Esophagus muscularis mucosa (tissue), 4 donors: ENCODE results near the gene GCNT1. TPM values are rescaled to one million over a fixed set of nuclear protein-coding genes. Genes with fewer than 3 reads are reported as not detected.
"Not testable (repeated sequence)": the region's sequence is repeated elsewhere in the genome, so short reads cannot be mapped to it uniquely, and the experiment has no call there.

Source experiments
- DNase-seq: peaks from one replicate; pipeline ENCODE4 v3.0.0-alpha.2; 2017; ENCODE audit errors: extremely low spot score
- H3K27ac ChIP-seq, 4 donors: fragments of 200-600 bp; sonication (generic); replicated peaks in 1 of 4; 1 replicate in 3 of 4; 2 replicates in 1 of 4; pipeline ENCODE4 v1.5.1; 2016 to 2019; ENCODE audit warnings: mild to moderate bottlenecking in 1 of 4
- H3K27me3 ChIP-seq, 4 donors: fragments of 200-600 bp; sonication (generic); one replicate each; pipeline versions ENCODE4 v1.5.1 to v1.6.0; 2016 to 2019
- H3K36me3 ChIP-seq, 4 donors: fragments of 200-600 bp; sonication (generic); one replicate each; pipeline ENCODE4 v1.5.1; 2016 to 2019
- H3K4me1 ChIP-seq, 4 donors: fragments of 200-600 bp; sonication (generic); one replicate each; pipeline ENCODE4 v1.5.1; 2016 to 2019
- H3K4me3 ChIP-seq, 4 donors: fragments of 200-600 bp; sonication (generic); 1 replicate in 2 of 4; 2 replicates in 2 of 4; pipeline ENCODE4 v1.5.1; 2016 to 2019; ENCODE audit warnings: mild to moderate bottlenecking in 4 of 4, moderate library complexity in 1 of 4
- H3K9me3 ChIP-seq, 4 donors: fragments of 200-600 bp; sonication (generic); 1 replicate in 3 of 4; 2 replicates in 1 of 4; pipeline ENCODE4 v1.5.1; 2016 to 2019
- EP300 ChIP-seq: sonication (generic); formaldehyde crosslinking; IDR thresholded peaks from one replicate; pipeline ENCODE4 v1.6.1; 2017; ENCODE audit warnings: antibody characterized with exemption
- POLR2A ChIP-seq: fragments of 450-650 bp; IDR thresholded peaks from one replicate; pipeline ENCODE4 v1.6.1; 2017; ENCODE audit warnings: antibody characterized with exemption, moderate library complexity, mild to moderate bottlenecking, low read depth
- POLR2AphosphoS5 ChIP-seq, 2 donors: sonication (generic); formaldehyde crosslinking; IDR thresholded peaks; one replicate each; pipeline ENCODE4 v1.6.1; 2017; ENCODE audit warnings: antibody characterized with exemption in 2 of 2
- WGBS: methylation state at CpG from one replicate; pipeline ENCODE4 v1.1.5; 2018; 5-methylcytosine and 5-hydroxymethylcytosine counted together
- intact Hi-C: fragments of 100-400 bp; cut with DNase I; formaldehyde crosslinking; loops from one replicate; pipeline ENCODE4 v1.15.1; 2023
- total RNA-seq, 4 donors: library from RNA; depleted of rRNA; stranded (reverse); fragments of >200 nt; gene quantifications; one replicate each; pipeline versions ENCODE4 v1.1.0 to v1.2.1, GENCODE V29; 2016
- TF ChIP-seq, protein P1 (sequence below), 3 experiments: fragments of 200-600 bp in 2 of 3; fragments of 450-650 bp in 1 of 3; sonication (generic) in 2 of 3; IDR thresholded peaks; one replicate each; pipeline ENCODE4 v1.5.1; 2017 to 2019; ENCODE audit warnings: antibody characterized with exemption in 3 of 3, mild to moderate bottlenecking in 2 of 3, moderate library complexity in 1 of 3

The GCNT1 gene
- total RNA-seq, 4 donors from 2014 or later: 1.2 to 6.5 (median 3.3) TPM

DNA sequence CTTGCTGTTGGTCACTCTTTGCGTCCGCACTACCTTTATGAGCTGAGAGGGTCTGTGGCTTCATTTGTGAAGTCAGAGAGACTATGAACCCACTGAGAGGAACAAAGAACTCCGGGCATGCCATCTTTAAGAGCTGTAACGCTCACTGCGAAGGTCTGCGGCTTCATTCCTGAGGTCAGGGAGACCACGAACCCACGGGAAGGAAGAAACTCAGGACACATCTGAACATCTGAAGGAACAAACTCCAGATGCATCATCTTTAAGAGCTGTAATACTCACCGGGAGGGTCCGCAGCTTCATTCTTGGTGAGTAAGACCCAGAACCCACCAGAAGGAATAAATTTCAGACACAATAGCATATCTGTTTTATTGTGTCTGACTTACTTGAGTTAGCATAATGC lies 19.2 kb downstream of the GCNT1 start:
- 94% methylated on average over 10 of the region's 10 CpGs for WGBS
- intact Hi-C loops: no loop called here
- H3K9me3 ChIP-seq: no peaks in the 10 kb centered on the region
- no peak overlapping the region for H3K4me3 ChIP-seq
- no peaks in the 10 kb centered on the region for H3K27me3 ChIP-seq
- H3K36me3 ChIP-seq: no peaks in the 10 kb centered on the region
- no peak for DNase-seq
- H3K4me1 ChIP-seq: peaks cover 0 to 4% (median 0%) of the 10 kb centered on the region in 4 donors
- no peak for TF ChIP-seq POLR2A
- TF ChIP-seq EP300: no peak
- TF ChIP-seq POLR2AphosphoS5 (IDR thresholded peaks at IDR 0.05): no peak
- TF ChIP-seq, protein P1, sequence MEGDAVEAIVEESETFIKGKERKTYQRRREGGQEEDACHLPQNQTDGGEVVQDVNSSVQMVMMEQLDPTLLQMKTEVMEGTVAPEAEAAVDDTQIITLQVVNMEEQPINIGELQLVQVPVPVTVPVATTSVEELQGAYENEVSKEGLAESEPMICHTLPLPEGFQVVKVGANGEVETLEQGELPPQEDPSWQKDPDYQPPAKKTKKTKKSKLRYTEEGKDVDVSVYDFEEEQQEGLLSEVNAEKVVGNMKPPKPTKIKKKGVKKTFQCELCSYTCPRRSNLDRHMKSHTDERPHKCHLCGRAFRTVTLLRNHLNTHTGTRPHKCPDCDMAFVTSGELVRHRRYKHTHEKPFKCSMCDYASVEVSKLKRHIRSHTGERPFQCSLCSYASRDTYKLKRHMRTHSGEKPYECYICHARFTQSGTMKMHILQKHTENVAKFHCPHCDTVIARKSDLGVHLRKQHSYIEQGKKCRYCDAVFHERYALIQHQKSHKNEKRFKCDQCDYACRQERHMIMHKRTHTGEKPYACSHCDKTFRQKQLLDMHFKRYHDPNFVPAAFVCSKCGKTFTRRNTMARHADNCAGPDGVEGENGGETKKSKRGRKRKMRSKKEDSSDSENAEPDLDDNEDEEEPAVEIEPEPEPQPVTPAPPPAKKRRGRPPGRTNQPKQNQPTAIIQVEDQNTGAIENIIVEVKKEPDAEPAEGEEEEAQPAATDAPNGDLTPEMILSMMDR (IDR thresholded peaks at IDR 0.05): no peak
- no peak overlapping the region for H3K27ac ChIP-seq

DNA sequence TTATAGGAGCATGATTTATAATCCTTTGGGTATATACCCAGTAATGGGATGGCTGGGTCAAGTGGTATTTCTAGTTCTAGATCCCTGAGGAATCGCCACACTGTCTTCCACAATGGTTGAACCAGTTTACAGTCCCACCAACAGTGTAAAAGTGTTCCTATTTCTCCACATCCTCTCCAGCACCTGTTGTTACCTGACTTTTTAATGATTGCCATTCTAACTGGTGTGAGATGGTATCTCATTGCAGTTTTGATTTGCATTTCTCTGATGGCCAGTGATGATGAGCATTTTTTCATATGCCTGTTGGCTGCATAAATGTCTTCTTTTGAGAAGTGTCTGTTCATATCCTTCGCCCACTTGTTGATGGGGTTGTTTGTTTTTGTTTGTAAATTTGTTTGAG lies 20.4 kb downstream of the GCNT1 start:
- H3K4me3 ChIP-seq, intact Hi-C loops, H3K9me3 ChIP-seq, H3K27ac ChIP-seq, H3K36me3 ChIP-seq, H3K4me1 ChIP-seq, H3K27me3 ChIP-seq, DNase-seq: not testable (repeated sequence)
- 98% methylated on average over 2 of the region's 2 CpGs for WGBS

DNA sequence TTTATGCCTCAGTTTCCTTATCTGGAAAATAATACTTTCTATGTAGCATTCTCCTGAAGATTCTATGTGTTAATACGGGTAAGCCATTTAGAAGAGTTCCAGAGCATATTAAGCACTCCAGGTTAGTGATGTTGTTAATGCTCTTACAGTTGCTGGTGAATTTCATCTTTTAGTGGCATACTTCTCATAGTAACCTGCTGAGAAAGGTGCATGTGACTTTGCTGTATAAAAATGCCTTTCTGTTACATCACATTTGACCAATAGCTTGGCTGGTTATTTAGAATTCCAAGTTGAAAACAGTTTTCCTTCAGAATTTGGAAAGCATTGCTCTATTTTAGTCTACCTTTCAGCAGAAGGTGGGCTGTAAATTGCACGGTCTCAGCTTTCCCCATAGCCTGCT lies 27.2 kb downstream of the GCNT1 start:
- TF ChIP-seq, protein P1 (IDR thresholded peaks at IDR 0.05): no peak
- TF ChIP-seq POLR2AphosphoS5 (IDR thresholded peaks at IDR 0.05) (no peak), EP300 (no peak), POLR2A (no peak)
- Histone ChIP-seq H3K27ac (no peak overlapping the region), H3K4me1 (no peaks in the 10 kb centered on the region), H3K4me3 (no peak overlapping the region), H3K27me3 (no peaks in the 10 kb centered on the region), H3K36me3 (no peaks in the 10 kb centered on the region), H3K9me3 (no peaks in the 10 kb centered on the region)
- WGBS: 91% methylated on average over 2 of the region's 2 CpGs
- no peak for DNase-seq
- intact Hi-C loops: no loop called here

DNA sequence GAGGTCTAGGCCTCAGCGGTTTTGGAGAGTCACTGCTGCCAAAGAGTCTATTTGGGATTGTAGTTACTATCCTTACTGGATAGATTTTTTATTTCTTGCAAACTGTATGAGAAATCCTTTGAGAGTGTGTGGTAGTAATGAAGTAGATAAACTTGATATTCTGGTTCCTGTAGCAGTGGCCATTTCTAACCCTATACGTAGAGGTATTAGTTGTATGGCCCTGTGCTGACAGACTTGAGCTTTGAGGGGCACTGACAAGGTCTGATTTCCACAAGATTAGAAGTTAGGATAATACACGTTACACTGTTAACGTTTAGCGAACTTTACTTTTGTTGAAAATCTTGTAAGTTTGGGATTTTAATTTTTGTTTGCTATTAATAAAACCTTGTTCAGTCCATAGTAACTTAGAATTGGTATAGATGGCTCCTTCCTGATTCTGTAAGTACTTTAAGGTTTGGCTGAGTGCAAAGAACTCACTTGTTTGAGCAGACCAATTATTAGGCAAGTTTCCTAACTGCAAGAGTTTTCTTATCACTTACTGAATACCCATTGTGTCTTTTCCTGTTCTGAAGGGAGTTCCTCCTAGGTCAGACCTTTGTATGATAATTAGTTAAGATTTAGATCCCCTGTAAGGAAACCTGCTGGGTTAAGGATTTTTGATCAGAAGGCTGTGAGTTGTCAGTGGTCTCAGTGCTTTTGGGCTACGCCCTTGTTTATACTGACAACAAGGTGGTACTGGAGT lies 31.4 kb downstream of the GCNT1 start:
- Histone ChIP-seq H3K36me3 (no peaks in the 10 kb centered on the region), H3K4me3 (no peak overlapping the region), H3K9me3 (no peaks in the 10 kb centered on the region), H3K27me3 (no peaks in the 10 kb centered on the region), H3K27ac (no peak overlapping the region), H3K4me1 (no peaks in the 10 kb centered on the region)
- intact Hi-C loops: no loop called here
- no peak for TF ChIP-seq POLR2AphosphoS5 (IDR thresholded peaks at IDR 0.05)
- TF ChIP-seq, protein P1 (IDR thresholded peaks at IDR 0.05): no peak
- no peak for TF ChIP-seq POLR2A
- TF ChIP-seq EP300: no peak
- DNase-seq: no peak
- WGBS: 81% methylated on average over 6 of the region's 6 CpGs

DNA sequence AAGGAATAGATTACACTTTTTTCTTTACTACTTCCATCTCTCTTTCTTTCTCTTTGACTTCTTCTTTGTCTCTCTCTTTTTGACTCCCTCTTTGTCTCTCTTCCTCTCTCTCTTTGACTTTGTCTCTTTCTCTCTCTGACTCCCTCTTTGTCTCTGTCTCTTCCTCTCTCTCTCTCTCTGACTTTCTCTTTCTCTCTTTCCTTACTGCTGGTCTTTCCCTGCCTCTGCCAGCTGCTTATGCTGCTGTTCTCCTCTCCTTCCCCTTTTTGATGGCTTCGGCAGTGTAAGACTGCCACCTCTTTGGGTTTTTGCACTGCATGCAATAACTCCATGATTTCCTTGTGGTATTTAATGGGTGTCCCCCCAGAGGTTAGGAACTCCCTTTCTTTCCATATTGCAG lies 32.1 kb downstream of the GCNT1 start:
- H3K4me3 ChIP-seq, intact Hi-C loops, H3K36me3 ChIP-seq, H3K27me3 ChIP-seq, DNase-seq, H3K9me3 ChIP-seq, H3K4me1 ChIP-seq: not testable (repeated sequence)
- H3K27ac ChIP-seq: peak overlapping the region in 1 of 4 donors; percentile 26
- WGBS: 72% methylated on average over 1 of the region's 1 CpG

DNA sequence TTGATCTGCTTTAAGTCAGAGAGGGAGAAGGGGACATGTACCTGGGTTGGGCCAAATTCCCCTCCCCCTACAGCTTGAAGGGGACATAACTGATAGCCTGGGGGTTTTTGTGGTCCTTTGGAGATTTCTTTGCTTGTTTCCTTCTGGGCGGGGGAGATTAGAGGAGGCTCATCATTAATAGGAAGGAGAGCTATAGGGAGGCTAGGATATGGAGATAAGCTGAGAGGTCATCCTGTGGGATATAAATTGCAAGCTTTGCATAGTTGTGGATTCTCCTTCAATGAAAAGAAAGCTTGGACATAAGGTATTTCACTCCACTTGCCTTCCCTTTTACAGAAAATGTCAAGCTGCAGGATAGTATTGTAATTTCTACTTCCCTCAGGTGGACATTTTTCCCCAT lies 34.5 kb downstream of the GCNT1 start:
- H3K27ac ChIP-seq, H3K4me3 ChIP-seq, intact Hi-C loops, H3K27me3 ChIP-seq, H3K9me3 ChIP-seq, H3K36me3 ChIP-seq, H3K4me1 ChIP-seq, DNase-seq: not testable (repeated sequence)
- 83% methylated on average over 1 of the region's 1 CpG for WGBS
